HG03039 (cell line): Measurements from ENCODE around the gene SMARCA5.
"Not testable (repeated sequence)": the region's sequence is repeated elsewhere in the genome, so short reads cannot be mapped to it uniquely, and the experiment has no call there.

ENCODE experiments used
- ATAC-seq: cut with Tn5 transposase; IDR thresholded peaks from one replicate; pipeline ENCODE4 v1.9.1; 2021; ENCODE audit warnings: mild to moderate bottlenecking, moderate library complexity; ENCODE audit not compliant: unreplicated experiment

SMARCA5 gene

GRCh38 chr4:143513314-143514168 is at the start of gene SMARCA5:
TSS of gene SMARCA5 (plus strand) at chr4:143513702. CDS start at chr4:143513925, 223 bp downstream.
- peak; percentile 82 for ATAC-seq

DNA sequence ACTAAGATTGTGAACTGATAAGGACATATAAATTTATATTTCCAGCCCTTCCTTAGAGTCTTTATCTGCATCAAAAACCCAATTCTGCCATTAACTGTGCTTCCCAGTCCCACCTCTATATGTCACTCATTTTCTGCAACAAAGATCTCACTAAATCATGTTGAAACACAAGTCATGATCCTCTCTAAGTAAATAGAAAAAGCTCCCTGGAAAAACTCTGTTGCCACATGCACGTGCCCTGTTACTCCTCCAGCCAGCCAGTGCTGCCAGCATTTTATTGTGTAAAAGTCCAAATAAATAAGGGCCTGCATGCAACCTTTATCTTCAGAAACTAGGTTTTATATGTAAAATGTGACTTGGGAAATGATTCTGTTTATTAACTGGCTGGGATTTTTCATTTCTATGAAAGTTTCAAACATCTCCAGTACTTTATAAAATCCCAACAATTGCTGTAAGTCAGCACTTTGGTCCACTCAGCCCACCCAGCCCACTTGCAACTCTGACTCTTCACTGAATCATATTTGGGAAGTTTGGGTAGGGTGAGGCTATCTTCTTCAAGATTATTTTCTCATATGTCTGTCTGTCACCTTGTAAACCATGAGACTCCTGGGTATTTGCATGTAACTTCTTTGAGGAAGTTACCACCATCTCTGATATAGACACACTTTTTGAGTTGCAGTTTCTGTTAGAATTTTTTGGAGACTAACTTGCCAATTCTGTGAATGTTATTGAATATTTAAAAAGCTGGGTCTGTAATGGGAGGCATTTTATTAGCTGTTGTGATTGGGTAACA is 40.0 kb upstream of the SMARCA5 start:
- ATAC-seq: peak; percentile 87

- ATAC-seq: no peak
Observed at GRCh38 chr4:143477487-143477886, 36.0 kb upstream of the SMARCA5 start.

GRCh38 chr4:143481361-143481760 is 32.1 kb upstream of the SMARCA5 start:
- no peak for ATAC-seq

DNA sequence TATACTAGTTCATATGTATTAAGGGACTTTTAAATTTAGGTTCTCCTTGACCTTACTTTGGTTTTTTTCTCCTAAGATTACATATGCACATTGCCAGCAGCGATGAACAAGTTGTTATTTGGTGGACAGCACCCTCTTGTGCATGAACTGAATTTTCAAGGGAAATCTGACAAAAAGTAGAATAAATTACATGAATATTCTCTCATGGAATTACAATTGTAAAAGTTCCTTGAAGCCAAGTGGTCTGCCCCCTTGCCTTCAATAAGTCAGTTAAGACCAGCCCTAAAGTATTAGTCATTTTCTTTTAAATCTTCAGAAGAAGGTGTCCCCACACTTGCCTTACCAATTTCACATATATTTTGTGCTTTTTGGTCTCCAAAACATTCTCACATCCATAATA is 30.7 kb upstream of the SMARCA5 start:
- ATAC-seq: no peak

GRCh38 chr4:143486314-143486713 is 27.2 kb upstream of the SMARCA5 start:
- ATAC-seq: no peak

- no peak for ATAC-seq
Observed at GRCh38 chr4:143488687-143489086, 24.8 kb upstream of the SMARCA5 start.

DNA sequence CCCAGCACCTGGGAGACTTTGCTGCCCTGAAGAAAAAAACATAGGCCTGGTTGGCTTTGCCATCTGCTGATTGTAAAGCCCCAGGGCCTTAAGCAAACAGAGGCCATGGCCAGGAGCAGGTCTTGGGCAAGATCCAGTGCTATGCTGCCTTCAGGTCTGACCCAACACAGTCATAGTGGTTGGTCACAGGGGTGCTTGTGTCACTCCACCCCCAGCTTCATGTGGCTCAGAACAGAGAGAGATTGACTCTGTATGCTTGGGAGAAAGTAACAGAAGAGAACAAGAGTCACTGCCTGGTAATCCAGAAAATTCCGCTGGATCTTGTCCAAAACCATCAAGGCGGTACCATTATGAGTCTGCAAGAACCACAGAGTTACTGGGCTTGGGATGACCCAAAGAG is 24.4 kb upstream of the SMARCA5 start:
- no peak for ATAC-seq

GRCh38 chr4:143498021-143498420 is 15.5 kb upstream of the SMARCA5 start:
- no peak for ATAC-seq

DNA sequence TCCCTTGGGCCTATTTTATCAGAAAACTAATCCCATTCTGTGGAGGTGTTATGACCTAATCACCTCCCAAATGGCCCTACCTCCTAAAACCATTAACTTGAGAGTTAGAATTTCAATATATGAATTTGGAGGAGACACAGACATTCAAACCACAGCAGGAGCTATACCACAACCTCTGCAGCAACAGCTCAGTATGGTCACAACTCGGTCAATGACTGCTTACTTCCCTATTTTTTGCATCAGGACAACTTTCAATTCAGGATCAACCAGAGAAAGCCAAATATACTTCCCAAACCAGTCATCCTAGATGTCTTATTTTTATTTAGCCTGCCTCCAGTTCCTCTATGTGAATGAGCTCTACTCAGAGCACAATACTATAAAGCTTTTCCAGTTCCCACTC is 11.3 kb upstream of the SMARCA5 start:
- ATAC-seq: no peak

DNA sequence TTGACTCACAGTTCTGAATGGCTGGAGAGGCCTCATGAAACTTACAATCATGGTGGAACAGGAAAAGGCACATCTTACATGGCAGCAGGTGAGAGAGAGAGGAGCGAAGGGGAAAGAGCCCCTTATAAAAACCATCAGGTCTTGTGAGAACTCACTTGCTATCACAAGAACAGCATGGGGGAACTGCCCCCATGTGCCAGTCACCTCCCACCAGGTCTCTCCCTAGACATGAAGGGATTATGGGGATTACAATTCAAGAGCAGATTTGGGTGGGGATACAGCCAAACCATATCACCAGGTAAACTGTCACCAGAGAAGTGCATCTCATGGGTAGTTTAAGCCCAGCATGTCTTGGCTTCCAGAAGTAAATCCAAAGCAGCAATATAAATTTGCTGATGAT is 7.5 kb upstream of the SMARCA5 start:
- no peak for ATAC-seq

GRCh38 chr4:143511906-143512305 is 1.6 kb upstream of the SMARCA5 start:
- no peak for ATAC-seq

DNA sequence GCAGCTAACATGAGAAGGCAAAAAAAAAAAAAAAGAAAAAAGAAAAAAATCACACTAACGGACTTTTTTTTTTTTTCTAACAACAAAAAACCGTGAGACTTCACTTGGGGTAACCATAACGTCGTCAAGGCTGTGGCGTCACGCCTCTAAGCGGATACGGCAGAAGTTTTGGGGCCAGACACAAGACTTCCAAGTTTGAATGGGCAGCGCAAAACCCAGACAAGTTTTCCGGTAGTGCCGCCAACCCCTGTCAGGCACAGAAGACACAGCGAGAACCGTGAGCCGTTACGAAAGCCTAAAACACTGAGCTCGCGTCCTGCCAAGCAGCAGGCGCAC is 556 bp upstream of the SMARCA5 start:
- ATAC-seq: peak; percentile 32

- no peak for ATAC-seq
Observed at GRCh38 chr4:143514169-143514495, 630 bp downstream of the SMARCA5 start.

- ATAC-seq: no peak
Observed at GRCh38 chr4:143514497-143514896, 995 bp downstream of the SMARCA5 start.

GRCh38 chr4:143514901-143515300 is 1.4 kb downstream of the SMARCA5 start:
- no peak for ATAC-seq

DNA sequence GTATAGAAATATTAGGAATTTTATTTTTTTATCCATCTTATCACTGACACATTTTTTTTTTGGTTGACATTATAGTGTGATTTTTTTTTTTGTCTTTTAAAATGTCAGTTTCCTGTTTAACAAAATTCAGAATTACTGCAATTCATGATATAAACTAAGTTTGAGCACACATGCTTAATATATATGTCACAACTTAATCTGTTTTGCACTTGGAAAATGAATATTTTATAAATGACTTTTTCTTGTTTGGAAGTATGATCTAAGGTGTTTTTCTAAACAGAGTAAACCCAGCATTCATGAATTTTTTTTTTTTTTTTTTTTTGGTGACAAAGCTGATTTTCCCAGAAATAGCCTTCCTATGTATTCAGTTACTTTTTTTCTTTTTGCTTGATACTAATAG is 2.4 kb downstream of the SMARCA5 start:
- no peak for ATAC-seq

DNA sequence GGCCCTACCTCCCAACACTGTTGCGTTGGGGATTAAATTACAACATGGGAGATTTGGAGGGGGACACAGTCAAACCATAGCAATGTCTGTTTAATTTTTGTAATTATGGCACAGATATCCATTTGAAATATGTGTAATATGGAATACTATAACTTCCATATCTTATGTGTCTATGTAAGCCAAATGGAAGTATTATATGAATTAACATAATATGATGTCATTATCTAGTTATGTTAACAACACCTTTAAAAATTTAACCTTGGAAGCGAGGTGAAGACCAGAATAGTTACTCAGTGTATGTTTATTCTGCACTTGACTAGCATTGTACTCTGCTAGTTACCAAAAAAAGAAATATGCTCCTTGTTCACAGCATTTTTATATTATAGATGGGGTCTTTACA is 4.3 kb downstream of the SMARCA5 start:
- ATAC-seq: no peak

DNA sequence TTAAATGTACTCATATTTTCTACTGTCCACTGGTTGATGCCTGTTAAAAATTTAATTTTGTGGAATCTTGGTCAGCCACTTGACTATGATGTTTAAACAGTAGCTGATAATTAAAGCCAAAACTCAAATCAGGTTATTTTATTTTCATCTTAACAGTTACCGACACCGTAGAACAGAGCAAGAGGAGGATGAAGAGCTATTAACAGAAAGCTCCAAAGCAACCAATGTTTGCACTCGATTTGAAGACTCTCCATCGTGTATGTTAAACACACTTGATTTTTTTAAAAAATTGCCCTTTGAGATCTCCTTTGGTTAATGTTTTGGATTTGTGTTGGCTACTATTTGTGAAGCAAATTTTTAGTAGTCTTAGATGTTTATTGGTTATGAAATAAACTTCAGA is 10.7 kb downstream of the SMARCA5 start:
- ATAC-seq: no peak

- ATAC-seq: not testable (repeated sequence)
Observed at GRCh38 chr4:143528046-143528445, 14.5 kb downstream of the SMARCA5 start.

- ATAC-seq: no peak
Observed at GRCh38 chr4:143531380-143531779, 17.9 kb downstream of the SMARCA5 start.

GRCh38 chr4:143531788-143532491 is 18.4 kb downstream of the SMARCA5 start:
- no peak for ATAC-seq
